HepG2 (cell line): ENCODE results near the gene HBA1. TPM values are rescaled to one million over a fixed set of nuclear protein-coding genes. Genes with fewer than 3 reads are reported as not detected.

Experiments used
- ESRRA ChIP-seq: sonication (generic); formaldehyde crosslinking; IDR thresholded peaks from 2 replicates; pipeline ENCODE4 v1.5.1; 2020; ENCODE audit warnings: mild to moderate bottlenecking, low read depth, missing genetic modification reagents
- FOXA3 ChIP-seq: IDR thresholded peaks from 2 replicates; pipeline ENCODE4 v1.6.1; 2016; ENCODE audit warnings: missing genetic modification reagents, missing compliant biosample characterization
- FOXK1 ChIP-seq: sonication (generic); formaldehyde crosslinking; IDR thresholded peaks from 2 replicates; pipeline ENCODE4 v1.4.0; 2020; ENCODE audit warnings: low read depth, missing genetic modification reagents, borderline replicate concordance
- GTF2F1 ChIP-seq: fragments of 150-350 bp; IDR thresholded peaks from 2 replicates; pipeline ENCODE4 v1.6.1; 2014; ENCODE audit warnings: low read length
- HES4 ChIP-seq: sonication (generic); formaldehyde crosslinking; IDR thresholded peaks from 2 replicates; pipeline ENCODE4 v1.9.0; 2021; ENCODE audit warnings: mild to moderate bottlenecking, missing genetic modification reagents, borderline replicate concordance
- IRX3 ChIP-seq: sonication (generic); formaldehyde crosslinking; IDR thresholded peaks from 2 replicates; pipeline ENCODE4 v1.8.1; 2023; ENCODE audit warnings: mild to moderate bottlenecking, low read depth, missing genetic modification reagents, borderline replicate concordance
- KMT2B ChIP-seq: IDR thresholded peaks from 2 replicates; pipeline ENCODE4 v1.6.1; 2016; ENCODE audit warnings: missing genetic modification reagents, missing compliant biosample characterization
- LCORL ChIP-seq, 2 experiments: fragments of 450-650 bp in 1 of 2; sonication (generic) in 1 of 2; formaldehyde crosslinking in 1 of 2; IDR thresholded peaks; 2 replicates each; pipeline versions ENCODE4 v1.5.0 to v1.6.1; 2017 to 2020; ENCODE audit warnings: antibody characterized with exemption in 1 of 2, missing genetic modification reagents in 1 of 2
- MEIS1 ChIP-seq: sonication (generic); formaldehyde crosslinking; IDR thresholded peaks from 2 replicates; pipeline ENCODE4 v1.9.0; 2021; ENCODE audit warnings: mild to moderate bottlenecking, missing genetic modification reagents, moderate library complexity, borderline replicate concordance
- NCOA1 ChIP-seq: sonication (generic); formaldehyde crosslinking; IDR thresholded peaks from 2 replicates; pipeline ENCODE4 v1.9.0; 2021; ENCODE audit warnings: missing genetic modification reagents
- NFE2L2 ChIP-seq: fragments of 150-350 bp; IDR thresholded peaks from 2 replicates; pipeline ENCODE4 v1.6.1; 2014; ENCODE audit warnings: low read length
- NFYB ChIP-seq: sonication (generic); formaldehyde crosslinking; IDR thresholded peaks from 2 replicates; pipeline ENCODE4 v1.4.0; 2020; ENCODE audit warnings: missing genetic modification reagents
- NR2F1 ChIP-seq, 2 experiments: fragments of 450-650 bp in 1 of 2; formaldehyde crosslinking in 1 of 2; IDR thresholded peaks; 2 replicates each; pipeline versions ENCODE4 v1.5.0 to v1.6.1; 2016 to 2020; ENCODE audit warnings: mild to moderate bottlenecking in 1 of 2, missing compliant biosample characterization in 1 of 2, missing genetic modification reagents in 1 of 2, moderate library complexity in 1 of 2
- PHF20 ChIP-seq: sonication (generic); formaldehyde crosslinking; IDR thresholded peaks from 2 replicates; pipeline ENCODE4 v1.5.0; 2020; ENCODE audit warnings: mild to moderate bottlenecking, missing genetic modification reagents
- RARA ChIP-seq: IDR thresholded peaks from 2 replicates; pipeline ENCODE4 v1.6.1; 2016; ENCODE audit warnings: missing genetic modification reagents, missing compliant biosample characterization
- SAFB2 ChIP-seq: sonication (generic); formaldehyde crosslinking; IDR thresholded peaks from 2 replicates; pipeline ENCODE4 v1.5.1; 2020; ENCODE audit warnings: missing genetic modification reagents, low read depth, mild to moderate bottlenecking, borderline replicate concordance
- TAF15 ChIP-seq: fragments of 200-400 bp; formaldehyde crosslinking; IDR thresholded peaks from one replicate; pipeline ENCODE4 v1.6.1; 2018; ENCODE audit warnings: mild to moderate bottlenecking, low read depth, low read length; ENCODE audit not compliant: poor library complexity, severe bottlenecking
- ZNF180 ChIP-seq: sonication (generic); formaldehyde crosslinking; IDR thresholded peaks from 2 replicates; pipeline ENCODE4 v1.4.0; 2020; ENCODE audit warnings: low read depth, missing genetic modification reagents, borderline replicate concordance
- ZNF543 ChIP-seq: sonication (generic); formaldehyde crosslinking; IDR thresholded peaks from 2 replicates; pipeline ENCODE4 v1.4.0; 2020; ENCODE audit warnings: mild to moderate bottlenecking, missing genetic modification reagents
- polyA plus RNA-seq, 8 experiments: library from polyadenylated mRNA; depleted of rRNA in 3 of 8; stranded (reverse) in 7 of 8; unstranded in 1 of 8; fragments of >200 nt; fragmentation: Illumina TruSeq in 4 of 8; extraction: Trizol in 4 of 8; gene quantifications; 2 replicates each; pipeline versions ENCODE4 v1.2.1 to v1.2.3, GENCODE V29; 2011 to 2016; ENCODE audit warnings: low read depth in 4 of 8, missing spikeins in 1 of 8, mixed read lengths in 1 of 8; ENCODE audit not compliant: insufficient read depth in 1 of 8
- total RNA-seq, 5 experiments: library from RNA; depleted of rRNA; stranded (reverse); fragments of >200 nt; fragmentation: Illumina TruSeq; extraction: Trizol; gene quantifications; 2 replicates each; pipeline ENCODE4 v1.2.3, GENCODE V29; 2016; ENCODE audit warnings: low read depth in 1 of 5
- TF ChIP-seq, protein P1 (sequence below): sonication (generic); formaldehyde crosslinking; IDR thresholded peaks from 2 replicates; pipeline ENCODE4 v1.4.0; 2020; ENCODE audit warnings: mild to moderate bottlenecking, missing genetic modification reagents
- TF ChIP-seq, protein P2 (sequence below): sonication (generic); formaldehyde crosslinking; IDR thresholded peaks from 2 replicates; pipeline ENCODE4 v1.4.0; 2020; ENCODE audit warnings: missing genetic modification reagents, borderline replicate concordance
- TF ChIP-seq, protein P3 (sequence below): IDR thresholded peaks from 2 replicates; pipeline ENCODE4 v1.6.1; 2016; ENCODE audit warnings: mild to moderate bottlenecking, missing biosample characterization, missing genetic modification reagents
- TF ChIP-seq, protein P4 (sequence below): sonication (generic); formaldehyde crosslinking; IDR thresholded peaks from 2 replicates; pipeline ENCODE4 v1.4.0; 2020; ENCODE audit warnings: missing genetic modification reagents, borderline replicate concordance

The HBA1 gene
- total and polyA plus RNA-seq, 2 of the 13 experiments (the other 11 are each of a cell fraction or from before 2014, with no cell fraction given), result 0.59 TPM; not detected in 1

DNA sequence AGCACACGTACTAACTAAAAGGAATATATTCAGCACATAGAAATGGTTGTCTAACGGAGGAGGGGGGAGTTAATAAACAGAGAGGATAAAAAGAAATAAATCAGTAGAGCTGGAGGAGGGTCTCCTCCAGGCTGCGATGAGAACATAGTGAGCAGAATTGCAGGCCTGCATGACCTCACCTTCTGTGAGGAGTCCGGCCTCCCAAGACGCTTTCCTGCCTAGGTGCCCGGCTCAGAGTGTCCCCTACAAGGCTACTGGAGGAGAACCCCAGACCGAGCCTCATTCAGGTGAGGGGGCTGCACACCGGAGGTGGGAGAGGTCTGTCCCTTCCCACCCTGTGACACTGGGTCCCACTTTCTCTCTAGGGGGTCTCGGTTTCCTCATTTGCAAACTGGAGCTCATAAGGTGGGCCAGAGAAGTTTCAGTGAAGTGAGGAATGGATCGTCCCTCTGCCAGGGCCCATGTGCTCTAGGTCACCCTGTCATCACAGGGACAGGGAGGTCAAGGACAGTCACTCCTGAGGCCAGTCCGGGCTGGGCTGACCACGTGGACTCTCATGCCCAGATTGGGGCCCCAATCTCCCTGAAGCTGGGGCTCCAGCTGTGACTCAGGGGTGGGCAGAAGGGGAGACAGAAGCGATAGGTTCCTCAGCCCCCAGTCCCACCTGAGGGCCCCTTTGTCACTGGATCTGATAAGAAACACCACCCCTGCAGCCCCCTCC is 14.0 kb upstream of the HBA1 start (continued):
- TF ChIP-seq TAF15, result no peak
- TF ChIP-seq NFYB (CRISPR knock-in tag), result no peak
- TF ChIP-seq MEIS1 (CRISPR knock-in tag), result no peak
- TF ChIP-seq ESRRA (CRISPR knock-in tag), result peak; percentile 99
- TF ChIP-seq, protein P1, sequence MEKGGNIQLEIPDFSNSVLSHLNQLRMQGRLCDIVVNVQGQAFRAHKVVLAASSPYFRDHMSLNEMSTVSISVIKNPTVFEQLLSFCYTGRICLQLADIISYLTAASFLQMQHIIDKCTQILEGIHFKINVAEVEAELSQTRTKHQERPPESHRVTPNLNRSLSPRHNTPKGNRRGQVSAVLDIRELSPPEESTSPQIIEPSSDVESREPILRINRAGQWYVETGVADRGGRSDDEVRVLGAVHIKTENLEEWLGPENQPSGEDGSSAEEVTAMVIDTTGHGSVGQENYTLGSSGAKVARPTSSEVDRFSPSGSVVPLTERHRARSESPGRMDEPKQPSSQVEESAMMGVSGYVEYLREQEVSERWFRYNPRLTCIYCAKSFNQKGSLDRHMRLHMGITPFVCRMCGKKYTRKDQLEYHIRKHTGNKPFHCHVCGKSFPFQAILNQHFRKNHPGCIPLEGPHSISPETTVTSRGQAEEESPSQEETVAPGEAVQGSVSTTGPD (CRISPR knock-in tag), result no peak
- TF ChIP-seq FOXK1 (CRISPR knock-in tag), result no peak
- TF ChIP-seq, protein P2, sequence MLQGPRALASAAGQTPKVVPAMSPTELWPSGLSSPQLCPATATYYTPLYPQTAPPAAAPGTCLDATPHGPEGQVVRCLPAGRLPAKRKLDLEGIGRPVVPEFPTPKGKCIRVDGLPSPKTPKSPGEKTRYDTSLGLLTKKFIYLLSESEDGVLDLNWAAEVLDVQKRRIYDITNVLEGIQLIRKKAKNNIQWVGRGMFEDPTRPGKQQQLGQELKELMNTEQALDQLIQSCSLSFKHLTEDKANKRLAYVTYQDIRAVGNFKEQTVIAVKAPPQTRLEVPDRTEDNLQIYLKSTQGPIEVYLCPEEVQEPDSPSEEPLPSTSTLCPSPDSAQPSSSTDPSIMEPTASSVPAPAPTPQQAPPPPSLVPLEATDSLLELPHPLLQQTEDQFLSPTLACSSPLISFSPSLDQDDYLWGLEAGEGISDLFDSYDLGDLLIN, result no peak
- TF ChIP-seq ZNF180 (CRISPR knock-in tag), result no peak
- TF ChIP-seq NCOA1 (CRISPR knock-in tag), result no peak
- TF ChIP-seq, protein P3, sequence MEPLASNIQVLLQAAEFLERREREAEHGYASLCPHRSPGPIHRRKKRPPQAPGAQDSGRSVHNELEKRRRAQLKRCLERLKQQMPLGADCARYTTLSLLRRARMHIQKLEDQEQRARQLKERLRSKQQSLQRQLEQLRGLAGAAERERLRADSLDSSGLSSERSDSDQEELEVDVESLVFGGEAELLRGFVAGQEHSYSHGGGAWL (CRISPR knock-in tag), result no peak
- TF ChIP-seq FOXA3 (CRISPR knock-in tag), result 0 out of 2 replicates have a peak, but pooled peaks have one; percentile 18
- TF ChIP-seq NR2F1 (CRISPR knock-in tag; IDR thresholded peaks at IDR 0.05), result peak; percentile 78 to 94
- no peak for TF ChIP-seq ZNF543 (CRISPR knock-in tag)
- no peak for TF ChIP-seq NFE2L2
- TF ChIP-seq IRX3 (CRISPR knock-in tag), result no peak
- no peak for TF ChIP-seq PHF20 (CRISPR knock-in tag)
- no peak for TF ChIP-seq SAFB2 (CRISPR knock-in tag)
- 0 out of 2 replicates have a peak, but pooled peaks have one; percentile 31 for TF ChIP-seq HES4
- no peak for TF ChIP-seq GTF2F1
- TF ChIP-seq, protein P4, sequence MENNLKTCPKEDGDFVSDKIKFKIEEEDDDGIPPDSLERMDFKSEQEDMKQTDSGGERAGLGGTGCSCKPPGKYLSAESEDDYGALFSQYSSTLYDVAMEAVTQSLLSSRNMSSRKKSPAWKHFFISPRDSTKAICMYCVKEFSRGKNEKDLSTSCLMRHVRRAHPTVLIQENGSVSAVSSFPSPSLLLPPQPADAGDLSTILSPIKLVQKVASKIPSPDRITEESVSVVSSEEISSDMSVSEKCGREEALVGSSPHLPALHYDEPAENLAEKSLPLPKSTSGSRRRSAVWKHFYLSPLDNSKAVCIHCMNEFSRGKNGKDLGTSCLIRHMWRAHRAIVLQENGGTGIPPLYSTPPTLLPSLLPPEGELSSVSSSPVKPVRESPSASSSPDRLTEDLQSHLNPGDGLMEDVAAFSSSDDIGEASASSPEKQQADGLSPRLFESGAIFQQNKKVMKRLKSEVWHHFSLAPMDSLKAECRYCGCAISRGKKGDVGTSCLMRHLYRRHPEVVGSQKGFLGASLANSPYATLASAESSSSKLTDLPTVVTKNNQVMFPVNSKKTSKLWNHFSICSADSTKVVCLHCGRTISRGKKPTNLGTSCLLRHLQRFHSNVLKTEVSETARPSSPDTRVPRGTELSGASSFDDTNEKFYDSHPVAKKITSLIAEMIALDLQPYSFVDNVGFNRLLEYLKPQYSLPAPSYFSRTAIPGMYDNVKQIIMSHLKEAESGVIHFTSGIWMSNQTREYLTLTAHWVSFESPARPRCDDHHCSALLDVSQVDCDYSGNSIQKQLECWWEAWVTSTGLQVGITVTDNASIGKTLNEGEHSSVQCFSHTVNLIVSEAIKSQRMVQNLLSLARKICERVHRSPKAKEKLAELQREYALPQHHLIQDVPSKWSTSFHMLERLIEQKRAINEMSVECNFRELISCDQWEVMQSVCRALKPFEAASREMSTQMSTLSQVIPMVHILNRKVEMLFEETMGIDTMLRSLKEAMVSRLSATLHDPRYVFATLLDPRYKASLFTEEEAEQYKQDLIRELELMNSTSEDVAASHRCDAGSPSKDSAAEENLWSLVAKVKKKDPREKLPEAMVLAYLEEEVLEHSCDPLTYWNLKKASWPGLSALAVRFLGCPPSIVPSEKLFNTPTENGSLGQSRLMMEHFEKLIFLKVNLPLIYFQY (CRISPR knock-in tag), result 0 out of 2 replicates have a peak, but pooled peaks have one; percentile 23
- TF ChIP-seq LCORL (IDR thresholded peaks at IDR 0.05), result no peak
- peak; percentile 62; the same call in 1 of the 2 replicates for TF ChIP-seq LCORL (CRISPR knock-in tag; IDR thresholded peaks at IDR 0.05)
- TF ChIP-seq KMT2B (CRISPR knock-in tag), result no peak
- TF ChIP-seq RARA (CRISPR knock-in tag), result peak; percentile 89
